Osteoblast (primary cell): ENCODE results near the gene NADSYN1. TPM values are rescaled to one million over a fixed set of nuclear protein-coding genes. Genes with fewer than 3 reads are reported as not detected.

Experiments
- DNase-seq: peaks from one replicate; pipeline ENCODE4 v3.0.0; 2011; ENCODE audit warnings: low spot score, mixed read lengths; ENCODE audit not compliant: insufficient read length; ENCODE audit errors: missing footprints
- H2AFZ ChIP-seq: 2 replicates; pipeline ENCODE4 v1.6.0; 2011; ENCODE audit warnings: mild to moderate bottlenecking, low read length
- H3K27ac ChIP-seq: 2 replicates; pipeline ENCODE4 v1.5.1; 2011; ENCODE audit warnings: mild to moderate bottlenecking, low read depth, low read length, moderate library complexity
- H3K27me3 ChIP-seq: 2 replicates; pipeline ENCODE4 v1.6.0; 2012; ENCODE audit warnings: mild to moderate bottlenecking, control low read depth, inconsistent platforms, low read length, moderate library complexity; ENCODE audit not compliant: insufficient read depth
- H3K36me3 ChIP-seq: 2 replicates; pipeline ENCODE4 v1.5.1; 2011; ENCODE audit warnings: mild to moderate bottlenecking, low read length, control low read depth, moderate library complexity; ENCODE audit not compliant: insufficient read depth
- H3K4me1 ChIP-seq: 2 replicates; pipeline ENCODE4 v1.5.1; 2011; ENCODE audit warnings: mild to moderate bottlenecking, low read length, control low read depth, moderate library complexity; ENCODE audit not compliant: insufficient read depth
- H3K4me2 ChIP-seq: 2 replicates; pipeline ENCODE4 v1.6.0; 2011; ENCODE audit warnings: mild to moderate bottlenecking, low read length; ENCODE audit not compliant: insufficient read depth
- H3K4me3 ChIP-seq: fragments of 200-600 bp; sonication (generic); 3 replicates; pipeline ENCODE4 v1.5.1; 2012; ENCODE audit warnings: mild to moderate bottlenecking, low read length, inconsistent platforms; ENCODE audit not compliant: insufficient read depth
- H3K79me2 ChIP-seq: 2 replicates; pipeline ENCODE4 v1.6.0; 2012; ENCODE audit warnings: mild to moderate bottlenecking, low read length, control low read depth, inconsistent platforms; ENCODE audit not compliant: insufficient read depth
- H3K9me3 ChIP-seq: 2 replicates; pipeline ENCODE4 v1.5.1; 2011; ENCODE audit warnings: low read depth, low read length, control low read depth
- H4K20me1 ChIP-seq: 2 replicates; pipeline ENCODE4 v1.6.0; 2012; ENCODE audit warnings: mild to moderate bottlenecking, low read length, control low read depth; ENCODE audit not compliant: insufficient read depth
- CTCF ChIP-seq: IDR thresholded peaks from 2 replicates; pipeline ENCODE4 v1.5.1; 2011; ENCODE audit warnings: mild to moderate bottlenecking, low read depth, low read length, moderate library complexity; ENCODE audit errors: extremely low read depth
- total RNA-seq: library from RNA; depleted of rRNA; stranded (reverse); fragments of >200 nt; gene quantifications from 2 replicates; pipeline ENCODE4 v1.2.3, GENCODE V29; 2012

NADSYN1 gene
- total RNA-seq, 1 donor = 81.1 TPM

GRCh38 chr11:71433648-71434450 is 19.2 kb upstream of the NADSYN1 start:
- no peak overlapping the region for H3K27ac ChIP-seq
- TF ChIP-seq CTCF = no peak
- no peak overlapping the region for H2AFZ ChIP-seq
- H3K4me1 ChIP-seq = no peaks in the 10 kb centered on the region
- H3K4me3 ChIP-seq = no peak overlapping the region
- no peaks in the 10 kb centered on the region for H4K20me1 ChIP-seq
- H3K79me2 ChIP-seq = no peaks in the 10 kb centered on the region
- no peaks in the 10 kb centered on the region for H3K27me3 ChIP-seq
- no peak overlapping the region for H3K4me2 ChIP-seq
- peaks cover 4% of the 10 kb centered on the region for H3K36me3 ChIP-seq
- no peaks in the 10 kb centered on the region for H3K9me3 ChIP-seq
- DNase-seq = peak; percentile 81

GRCh38 chr11:71434576-71435130 is 18.4 kb upstream of the NADSYN1 start:
- Histone ChIP-seq H3K27me3 (no peaks in the 10 kb centered on the region), H3K4me2 (no peak overlapping the region), H3K79me2 (no peaks in the 10 kb centered on the region), H3K36me3 (peaks cover 4% of the 10 kb centered on the region), H3K9me3 (no peaks in the 10 kb centered on the region), H3K4me1 (no peaks in the 10 kb centered on the region), H3K27ac (no peak overlapping the region), H3K4me3 (no peak overlapping the region), H4K20me1 (no peaks in the 10 kb centered on the region), H2AFZ (no peak overlapping the region)
- no peak for TF ChIP-seq CTCF
- peak; percentile 61 for DNase-seq

- Histone ChIP-seq H2AFZ (no peak overlapping the region), H3K4me1 (no peaks in the 10 kb centered on the region), H3K4me2 (no peak overlapping the region), H3K27me3 (no peaks in the 10 kb centered on the region), H3K27ac (no peak overlapping the region), H3K79me2 (no peaks in the 10 kb centered on the region), H3K4me3 (no peak overlapping the region), H3K9me3 (no peaks in the 10 kb centered on the region), H3K36me3 (peaks cover 4% of the 10 kb centered on the region), H4K20me1 (no peaks in the 10 kb centered on the region)
- TF ChIP-seq CTCF = no peak
- peak; percentile 30 for DNase-seq
These were observed 17.6 kb upstream of the NADSYN1 start for GRCh38 chr11:71435278-71435951.

GRCh38 chr11:71436861-71437260 is 16.1 kb upstream of the NADSYN1 start:
- Histone ChIP-seq H4K20me1 (no peaks in the 10 kb centered on the region), H3K36me3 (peaks cover 4% of the 10 kb centered on the region), H3K27ac (no peak overlapping the region), H3K9me3 (no peaks in the 10 kb centered on the region), H3K4me1 (no peaks in the 10 kb centered on the region), H2AFZ (no peak overlapping the region), H3K4me3 (no peak overlapping the region), H3K79me2 (no peaks in the 10 kb centered on the region), H3K27me3 (no peaks in the 10 kb centered on the region), H3K4me2 (no peak overlapping the region)
- no peak for TF ChIP-seq CTCF
- DNase-seq = peak; percentile 43
